GM12801 (cell line): ENCODE data around the gene NEXN.

Experiments
- TF ChIP-seq, protein P1 (sequence below): IDR thresholded peaks from one replicate; pipeline ENCODE4 v1.5.1; 2011; ENCODE audit warnings: control low read depth; ENCODE audit not compliant: insufficient read length; ENCODE audit errors: extremely low read depth

Gene NEXN

DNA sequence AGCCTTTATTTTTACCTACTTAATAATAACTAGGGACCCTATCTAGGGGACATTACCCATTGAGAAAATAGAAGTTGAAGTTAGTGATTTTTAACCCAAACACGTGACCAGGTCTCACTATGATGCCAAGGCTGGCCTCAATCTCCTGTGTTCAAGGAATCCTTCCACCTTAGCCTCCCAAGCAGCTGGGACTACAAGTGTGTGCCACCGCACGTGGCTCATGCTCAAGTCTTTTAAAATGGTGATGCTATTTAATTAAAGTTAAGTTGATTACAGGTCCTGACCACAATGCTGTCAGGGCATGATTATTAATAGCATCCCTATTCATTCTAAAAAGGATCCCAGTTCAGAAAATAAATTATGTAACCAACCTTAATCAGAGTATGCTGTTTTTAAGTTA is 65.5 kb downstream of the NEXN start:
- TF ChIP-seq, protein P1, sequence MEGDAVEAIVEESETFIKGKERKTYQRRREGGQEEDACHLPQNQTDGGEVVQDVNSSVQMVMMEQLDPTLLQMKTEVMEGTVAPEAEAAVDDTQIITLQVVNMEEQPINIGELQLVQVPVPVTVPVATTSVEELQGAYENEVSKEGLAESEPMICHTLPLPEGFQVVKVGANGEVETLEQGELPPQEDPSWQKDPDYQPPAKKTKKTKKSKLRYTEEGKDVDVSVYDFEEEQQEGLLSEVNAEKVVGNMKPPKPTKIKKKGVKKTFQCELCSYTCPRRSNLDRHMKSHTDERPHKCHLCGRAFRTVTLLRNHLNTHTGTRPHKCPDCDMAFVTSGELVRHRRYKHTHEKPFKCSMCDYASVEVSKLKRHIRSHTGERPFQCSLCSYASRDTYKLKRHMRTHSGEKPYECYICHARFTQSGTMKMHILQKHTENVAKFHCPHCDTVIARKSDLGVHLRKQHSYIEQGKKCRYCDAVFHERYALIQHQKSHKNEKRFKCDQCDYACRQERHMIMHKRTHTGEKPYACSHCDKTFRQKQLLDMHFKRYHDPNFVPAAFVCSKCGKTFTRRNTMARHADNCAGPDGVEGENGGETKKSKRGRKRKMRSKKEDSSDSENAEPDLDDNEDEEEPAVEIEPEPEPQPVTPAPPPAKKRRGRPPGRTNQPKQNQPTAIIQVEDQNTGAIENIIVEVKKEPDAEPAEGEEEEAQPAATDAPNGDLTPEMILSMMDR = no peak

DNA sequence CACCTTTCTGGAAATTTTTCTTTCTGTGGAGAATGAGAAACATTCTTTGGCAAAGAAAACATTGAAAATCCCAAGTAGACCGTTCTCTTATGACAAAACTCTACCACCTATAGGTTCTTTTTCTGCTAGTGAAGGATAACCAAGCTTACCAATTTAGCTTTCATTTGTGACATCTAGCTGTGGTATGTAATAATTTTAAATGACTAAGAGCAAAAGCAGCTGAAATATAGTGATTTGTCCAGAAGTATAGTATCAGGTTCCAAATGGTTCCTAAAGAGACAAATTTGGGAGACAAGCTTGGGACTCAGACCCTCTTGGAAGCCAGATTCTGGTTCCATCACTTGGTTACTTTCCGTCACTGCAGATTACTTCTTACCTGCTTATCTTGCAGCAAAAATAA is 66.1 kb downstream of the NEXN start:
- TF ChIP-seq, protein P1 = no peak

DNA sequence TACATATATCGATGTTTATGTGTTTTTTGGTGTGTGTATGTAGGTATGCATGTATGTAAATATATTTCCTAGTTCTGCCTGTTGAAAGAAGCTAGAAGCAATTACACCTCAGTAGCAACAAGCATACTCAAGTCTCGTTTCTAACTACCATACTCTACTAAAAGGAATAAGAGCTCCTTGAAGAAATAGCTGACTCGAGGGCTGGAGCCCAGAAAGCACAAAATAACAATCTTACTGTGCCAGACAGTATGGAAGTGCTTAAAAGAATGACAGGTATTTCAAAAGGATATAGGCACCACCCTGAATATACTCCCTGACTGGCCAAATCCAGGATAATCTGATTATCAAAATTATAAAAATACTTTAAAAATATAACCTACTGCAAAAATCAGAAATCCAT is 67.3 kb downstream of the NEXN start:
- TF ChIP-seq, protein P1 = no peak

DNA sequence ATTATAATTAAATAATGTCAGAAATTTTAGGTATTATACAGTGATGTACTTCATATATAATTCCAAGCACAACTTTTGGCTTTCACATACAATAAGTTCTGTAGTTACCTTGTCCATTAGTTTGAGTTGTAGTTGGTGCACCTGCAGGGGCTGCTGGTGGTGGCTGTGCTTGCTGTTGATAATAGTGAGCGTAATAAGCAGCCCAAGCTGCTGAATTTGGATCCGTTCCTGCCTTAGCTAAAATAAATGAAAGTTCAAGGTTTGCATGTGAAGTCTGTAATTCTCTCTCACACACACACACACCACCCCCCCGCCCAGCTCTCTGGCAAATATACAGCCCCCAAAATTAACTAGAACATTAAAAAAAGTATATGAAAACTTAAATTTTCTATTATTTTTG is 68.0 kb downstream of the NEXN start:
- TF ChIP-seq, protein P1 = no peak

DNA sequence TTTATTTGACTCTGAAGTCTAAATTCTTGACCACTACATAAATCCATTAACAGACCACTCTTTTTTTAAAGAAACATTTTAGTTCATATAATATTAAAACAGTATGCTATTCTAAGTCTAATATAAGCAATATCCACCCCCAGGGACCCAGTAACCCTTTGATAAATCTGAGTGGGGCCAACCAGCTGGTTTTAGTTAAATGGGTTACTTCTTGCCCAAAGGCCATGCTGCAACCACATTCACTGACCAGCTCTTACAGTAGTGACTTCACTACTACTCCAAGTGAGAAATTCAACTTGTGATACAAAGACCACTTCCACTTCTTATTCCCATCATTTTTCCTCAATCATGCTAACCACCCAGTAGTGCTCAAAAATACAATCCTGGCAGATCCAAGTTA is 70.0 kb downstream of the NEXN start:
- TF ChIP-seq, protein P1 = no peak

DNA sequence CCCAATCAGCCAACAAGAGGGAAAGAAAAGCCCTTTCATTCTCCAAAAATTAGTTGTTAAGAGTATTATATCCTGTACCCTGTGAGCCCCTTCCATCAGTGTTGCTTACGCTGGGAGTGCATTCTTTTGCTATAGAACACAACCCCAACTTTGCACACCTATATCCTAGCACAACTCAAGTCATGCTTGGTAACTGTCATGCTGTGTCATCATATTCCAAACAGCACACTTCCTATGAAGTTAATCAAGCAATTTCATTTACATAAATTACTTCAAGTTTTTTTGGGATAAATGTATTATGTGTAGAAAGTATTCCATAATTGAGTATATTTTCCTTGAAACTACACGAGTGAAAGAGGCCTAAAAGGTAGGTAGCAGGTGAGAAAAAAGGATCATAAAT is 70.4 kb downstream of the NEXN start:
- TF ChIP-seq, protein P1 = no peak

DNA sequence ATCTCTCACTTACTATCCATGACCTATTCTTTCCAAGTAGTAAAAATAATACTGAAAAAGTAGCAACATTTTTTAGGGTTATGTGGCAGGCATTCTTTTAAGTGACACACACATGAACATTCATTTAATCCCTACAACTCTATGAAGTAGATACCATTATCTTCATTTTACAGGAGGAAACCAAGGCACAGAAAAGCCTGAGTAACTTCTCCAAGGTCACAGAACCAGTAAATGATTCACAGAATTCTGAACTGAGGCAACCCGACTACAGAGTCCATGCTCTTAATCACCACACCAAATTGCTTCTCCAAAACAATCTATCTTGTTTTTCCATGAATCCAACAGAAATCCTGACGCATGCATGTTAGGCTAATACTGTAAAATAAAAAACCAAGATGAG is 73.0 kb downstream of the NEXN start:
- TF ChIP-seq, protein P1 = no peak

DNA sequence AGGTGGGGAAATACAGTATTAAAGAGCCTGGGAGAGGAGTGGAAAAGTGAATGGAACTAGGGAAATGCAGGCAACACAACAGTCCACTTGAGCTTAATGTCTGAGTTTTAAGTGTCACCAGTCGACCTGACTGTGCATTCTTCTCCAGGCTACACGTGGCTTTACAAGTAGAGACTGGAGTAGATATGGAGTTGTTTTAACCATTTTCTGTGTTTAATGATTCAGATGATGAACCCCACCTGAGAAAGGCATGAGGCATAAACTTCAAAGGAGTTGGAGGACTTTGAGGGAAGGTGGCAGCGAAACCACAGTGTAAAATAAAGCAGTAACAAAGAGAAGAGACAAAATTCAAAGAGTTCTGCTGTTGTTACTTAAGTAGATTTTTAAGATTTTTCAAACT is 77.9 kb downstream of the NEXN start:
- TF ChIP-seq, protein P1 = no peak
